Neural progenitor cell (in vitro differentiated cells): Measurements from ENCODE around the gene LZTS2.

Source experiments
- CTCF ChIP-seq: fragments of 200-600 bp; sonication (generic); IDR thresholded peaks from 2 replicates; pipeline ENCODE4 v1.5.1; 2017; ENCODE audit warnings: antibody characterized with exemption, mild to moderate bottlenecking
- EZH2phosphoT487 ChIP-seq: fragments of 200-600 bp; sonication (generic); IDR thresholded peaks from 2 replicates; pipeline ENCODE4 v1.6.1; 2017; ENCODE audit warnings: antibody characterized with exemption

GRCh38 chr10:101031796-101032636 is 32.4 kb downstream of the LZTS2 start:
- TF ChIP-seq EZH2phosphoT487 (no peak), CTCF (no peak)
